NCI-H345 treated with DMSO at 0.1 percent for 48 hours (cell line): Measurements from ENCODE around the gene ATXN7L1.

ENCODE experiments used
- DNase-seq: peaks from one replicate; lab custom pipeline; 2025; ENCODE audit not compliant: unreplicated experiment; lab: John Stamatoyannopoulos, UW

Gene ATXN7L1

GRCh38 chr7:105589356-105590077 is 286.9 kb downstream of the ATXN7L1 start:
- DNase-seq: peak; percentile 75

GRCh38 chr7:105587909-105588635 is 288.3 kb downstream of the ATXN7L1 start:
- DNase-seq: no peak

- DNase-seq: no peak
Measured at GRCh38 chr7:105585850-105586500, 290.4 kb downstream of the ATXN7L1 start.

- DNase-seq: no peak
Measured at GRCh38 chr7:105584165-105584564, 292.2 kb downstream of the ATXN7L1 start.

- DNase-seq: no peak
Measured at GRCh38 chr7:105583061-105583460, 293.3 kb downstream of the ATXN7L1 start.

- peak; percentile 72 for DNase-seq
Measured at GRCh38 chr7:105581066-105581811, 295.2 kb downstream of the ATXN7L1 start, which contains the start of gene EFCAB10. Gene EFCAB10, minus strand, starts transcription at chr7:105581493. Its CDS starts 30 bp downstream, at chr7:105581463.

GRCh38 chr7:105580022-105580740 is 296.2 kb downstream of the ATXN7L1 start:
- no peak for DNase-seq

GRCh38 chr7:105578496-105578895 is 297.9 kb downstream of the ATXN7L1 start:
- DNase-seq: no peak

GRCh38 chr7:105577251-105577650 is 299.1 kb downstream of the ATXN7L1 start:
- DNase-seq: no peak

- DNase-seq: no peak
Measured at GRCh38 chr7:105571891-105572290, 304.5 kb downstream of the ATXN7L1 start.

GRCh38 chr7:105567821-105568220 is 308.6 kb downstream of the ATXN7L1 start:
- DNase-seq: no peak

GRCh38 chr7:105567024-105567423 is 309.4 kb downstream of the ATXN7L1 start:
- no peak for DNase-seq

- no peak for DNase-seq
Measured at GRCh38 chr7:105565190-105565589, 311.2 kb downstream of the ATXN7L1 start.

- DNase-seq: no peak
Measured at GRCh38 chr7:105559926-105560325, 316.5 kb downstream of the ATXN7L1 start.
